HT1080 (cell line): ENCODE data around the gene PAIP2. TPM values are rescaled to one million over a fixed set of nuclear protein-coding genes. Genes with fewer than 3 reads are reported as not detected.

Experiments used
- DNase-seq: peaks from one replicate; pipeline ENCODE4 v3.0.0-alpha.2; 2015; ENCODE audit warnings: low read depth
- polyA plus RNA-seq, 2 experiments: library from polyadenylated mRNA; depleted of rRNA; stranded (reverse); fragments of >200 nt; gene quantifications; 2 replicates each; pipeline ENCODE4 v1.2.3, GENCODE V29; 2015
- total RNA-seq: library from RNA; depleted of rRNA; stranded (reverse); fragments of >200 nt; shearing (Covaris generic); gene quantifications from 2 replicates; pipeline ENCODE4 v1.2.3, GENCODE V29; 2014; rRNA removed

PAIP2 gene, protein sequence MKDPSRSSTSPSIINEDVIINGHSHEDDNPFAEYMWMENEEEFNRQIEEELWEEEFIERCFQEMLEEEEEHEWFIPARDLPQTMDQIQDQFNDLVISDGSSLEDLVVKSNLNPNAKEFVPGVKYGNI
- 56.4 and 86.9 TPM in 2 replicates for total RNA-seq
- polyA plus RNA-seq (2015; cell fraction: cytosol; rRNA removed), result 116 and 120 TPM in 2 replicates
- polyA plus RNA-seq (2015; cell fraction: nucleus; rRNA removed), result 47.2 and 47.3 TPM in 2 replicates

DNA sequence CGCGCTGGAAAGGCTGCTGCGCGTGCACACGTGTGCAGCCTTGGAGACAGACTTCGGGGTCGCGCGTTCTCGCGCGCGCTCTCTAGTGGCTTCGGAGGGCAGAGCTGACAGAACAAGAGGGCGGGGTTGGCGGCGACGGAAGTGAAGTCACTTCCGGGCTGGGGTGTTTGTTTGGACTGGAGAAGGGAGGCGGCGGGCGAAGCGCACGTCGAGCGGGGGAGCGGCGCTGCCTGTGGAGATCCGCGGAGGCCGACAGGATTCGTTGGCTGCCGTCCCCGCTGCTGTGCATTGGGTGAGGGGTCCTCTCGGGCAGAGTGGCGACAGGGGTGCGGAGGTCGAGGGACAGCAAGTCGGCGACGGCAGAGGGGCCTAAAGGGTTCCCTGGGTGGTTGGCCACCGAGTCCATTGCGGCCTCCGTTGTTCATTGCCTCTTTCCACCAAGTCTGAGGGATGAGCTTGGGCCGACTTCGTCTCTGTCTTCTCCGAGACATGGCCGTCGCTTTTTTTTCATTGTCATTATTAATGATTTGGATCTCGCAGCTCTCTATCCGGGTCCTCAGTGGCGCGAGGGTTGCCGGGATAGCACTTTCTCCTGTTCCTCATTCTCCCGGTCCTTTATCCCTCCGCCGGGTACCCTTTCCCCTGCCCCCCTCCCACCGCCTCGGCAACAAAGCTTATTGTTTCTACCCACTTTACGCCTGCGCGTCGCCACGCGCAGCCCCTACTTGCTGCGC, at the start of gene PAIP2:
PAIP2 (plus strand) TSS at position 166 of the 734 bp plus-strand sequence. CDS start 21,931 bp downstream, outside the sequence.
- DNase-seq, result peak; percentile 99

GRCh38 chr5:139293202-139293506, 48.5 kb upstream of the PAIP2 start:
- no peak for DNase-seq

DNA sequence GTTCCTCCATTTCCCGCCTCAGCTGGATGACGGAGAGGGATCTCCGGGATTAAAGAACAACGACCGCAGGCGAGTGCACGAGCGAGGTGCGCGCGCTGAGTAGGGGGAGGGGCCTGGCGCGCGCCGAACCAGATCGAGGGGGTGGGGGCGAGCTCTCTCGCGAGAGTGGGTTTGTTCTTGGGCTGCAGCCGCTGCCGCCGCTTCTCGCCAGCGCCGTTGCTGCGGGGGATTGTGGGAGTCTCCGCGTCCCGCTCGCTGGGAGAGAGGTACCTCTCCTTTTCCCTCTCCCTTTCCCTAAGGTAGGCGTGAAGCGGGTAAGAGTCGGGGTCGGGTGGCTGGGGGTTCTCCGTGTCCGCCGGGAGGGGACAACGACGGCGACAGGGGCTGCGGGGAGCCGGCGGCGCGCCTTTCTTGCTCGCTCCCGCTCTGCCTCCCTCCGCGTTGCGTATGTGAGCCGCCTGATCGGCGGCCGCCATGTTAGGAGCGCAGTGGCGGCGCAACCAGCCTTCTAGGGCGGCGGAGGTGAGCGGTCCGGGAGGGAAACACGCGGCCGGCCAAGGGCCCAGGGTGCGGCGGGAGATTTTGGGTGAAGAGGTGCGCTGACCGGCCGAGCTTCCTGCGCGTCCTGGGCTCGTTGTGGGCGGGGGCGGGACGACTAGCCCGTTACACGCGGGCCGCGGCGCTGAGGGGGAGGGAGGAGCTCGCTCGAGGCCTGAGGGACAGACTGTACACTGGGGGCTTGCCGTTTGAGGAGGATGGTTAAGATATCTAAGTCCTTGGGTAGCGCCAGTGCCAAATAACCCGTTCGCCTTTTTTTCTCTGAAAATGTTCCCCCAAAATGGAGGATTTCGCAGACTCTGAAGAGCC, 47.9 kb upstream of the PAIP2 start, which contains the start of gene MATR3:
MATR3 (plus strand) TSS at position 234 of the 867 bp plus-strand sequence. CDS start 13,676 bp downstream, outside the sequence.
- DNase-seq, result peak; percentile 94

- DNase-seq, result peak; percentile 81
These were observed 47.1 kb upstream of the PAIP2 start for GRCh38 chr5:139294374-139295165.

DNA sequence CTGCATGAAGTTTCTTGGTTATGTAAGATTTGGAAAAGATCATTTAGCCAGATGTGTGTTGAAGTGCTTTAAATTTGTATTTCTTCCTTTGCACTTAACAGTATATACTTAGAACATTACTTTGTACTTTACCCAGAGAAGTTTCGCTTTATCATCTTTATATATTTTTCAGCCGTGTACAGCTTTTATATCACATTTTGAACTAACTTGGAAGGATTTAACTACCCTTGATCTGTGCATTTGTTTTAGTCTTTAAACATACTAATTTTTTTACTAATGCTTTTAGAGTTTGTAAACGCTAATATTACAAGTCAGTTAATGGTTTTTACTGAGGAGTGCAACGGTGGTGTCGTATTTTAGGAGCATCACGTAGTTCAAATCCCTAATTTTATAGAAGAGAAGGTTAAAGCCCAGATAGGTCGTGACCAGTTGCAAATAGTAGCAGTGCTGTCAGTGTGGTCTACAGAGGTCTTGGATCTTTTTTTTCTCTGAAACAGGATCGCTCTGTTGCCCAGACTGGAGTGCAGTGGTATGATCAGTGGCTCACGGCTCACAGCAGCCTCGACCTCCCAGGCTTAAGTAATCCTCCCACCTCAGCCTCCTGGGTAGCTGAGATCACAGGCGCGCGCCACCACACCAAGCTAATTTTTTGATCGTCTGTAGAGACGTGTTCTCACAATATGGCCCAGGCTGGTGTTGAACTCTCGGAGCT, 46.2 kb upstream of the PAIP2 start:
- DNase-seq, result no peak

DNA sequence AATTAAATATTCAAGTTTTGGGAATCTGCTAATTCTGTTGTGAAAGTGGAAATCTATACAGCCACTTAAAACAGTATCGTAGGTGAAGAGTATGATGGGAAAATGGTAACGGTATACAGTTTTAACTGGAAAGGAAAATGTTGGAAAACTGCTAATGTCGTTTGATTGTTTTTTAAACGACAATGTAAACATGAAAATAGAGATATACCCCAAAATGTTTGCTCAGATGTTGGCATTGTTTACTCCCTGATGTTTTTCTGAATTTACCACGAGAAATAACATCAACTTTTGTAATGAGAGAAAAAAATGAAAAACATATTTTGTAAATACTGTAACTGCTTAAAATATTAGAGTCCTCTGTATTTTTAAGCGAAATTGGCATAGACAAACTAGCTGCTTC, 45.5 kb upstream of the PAIP2 start:
- DNase-seq, result no peak

DNA sequence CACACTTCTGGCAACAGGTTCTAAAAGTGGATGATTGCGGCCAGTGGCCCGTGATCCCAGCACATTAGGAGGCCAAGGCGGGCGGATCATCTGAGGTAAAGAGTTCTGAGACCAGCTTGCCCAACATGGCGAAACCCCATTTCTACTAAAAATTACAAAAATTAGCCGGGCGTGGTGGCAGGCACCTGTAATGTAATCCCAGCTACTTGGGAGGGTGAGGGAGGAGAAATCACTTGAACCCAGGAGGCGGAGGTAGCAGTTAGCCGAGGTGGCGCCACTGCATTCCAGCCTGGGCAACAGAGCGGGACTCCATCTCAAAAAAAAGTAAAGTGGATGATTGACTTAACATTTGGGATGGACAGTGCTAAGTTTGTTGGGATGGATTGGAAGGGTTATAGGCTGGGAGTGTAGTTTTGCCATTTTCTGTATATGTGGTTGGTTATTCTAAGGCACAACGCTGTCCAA, 44.8 kb upstream of the PAIP2 start:
- DNase-seq, result no peak

- DNase-seq, result no peak
These were observed 44.1 kb upstream of the PAIP2 start for GRCh38 chr5:139297439-139298133.

DNA sequence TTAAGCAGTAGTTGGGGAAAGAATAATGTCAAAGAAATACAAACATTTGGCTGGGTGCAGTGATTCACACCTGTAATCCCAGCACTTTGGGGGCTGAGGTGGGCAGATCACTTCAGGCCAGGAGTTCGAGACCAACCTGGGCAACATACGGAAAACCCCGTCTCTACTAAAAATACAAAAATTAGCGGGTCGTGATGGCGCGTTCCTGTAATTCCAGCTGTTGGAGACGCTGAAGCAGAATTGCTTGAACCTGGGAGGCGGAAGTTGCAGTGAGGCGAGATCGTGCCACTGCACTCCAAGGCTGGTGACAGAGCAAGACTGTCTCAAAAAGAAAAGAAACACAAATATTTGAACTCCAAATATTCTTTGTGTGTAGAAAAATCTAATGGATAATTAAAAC, 43.4 kb upstream of the PAIP2 start:
- no peak for DNase-seq

- DNase-seq, result no peak
These were observed 42.2 kb upstream of the PAIP2 start for GRCh38 chr5:139299486-139299885.

GRCh38 chr5:139301808-139302499, 39.7 kb upstream of the PAIP2 start:
- no peak for DNase-seq

GRCh38 chr5:139304391-139305324, 37.0 kb upstream of the PAIP2 start:
- no peak for DNase-seq

GRCh38 chr5:139306197-139306596, 35.5 kb upstream of the PAIP2 start:
- DNase-seq, result no peak

- no peak for DNase-seq
These were observed 34.9 kb upstream of the PAIP2 start for GRCh38 chr5:139306628-139307379.

DNA sequence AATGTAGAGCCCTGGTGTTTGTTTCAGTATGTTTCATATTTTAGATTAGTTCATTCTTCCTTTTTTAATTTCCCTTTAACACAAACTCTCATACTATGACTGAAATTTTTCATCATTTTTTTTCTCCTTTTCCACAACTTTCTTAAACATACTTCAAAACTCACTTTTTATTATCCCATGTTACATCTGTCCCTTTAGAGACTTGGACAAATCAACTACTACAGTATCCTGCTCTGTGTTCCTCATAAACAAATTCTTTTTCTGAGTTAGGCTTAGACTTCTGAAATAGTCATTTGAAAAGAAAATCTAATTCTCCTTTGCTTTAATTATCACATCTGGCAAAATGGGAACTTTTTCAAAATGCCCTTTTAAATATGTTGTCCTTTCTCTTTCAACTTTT, 32.9 kb upstream of the PAIP2 start:
- no peak for DNase-seq

DNA sequence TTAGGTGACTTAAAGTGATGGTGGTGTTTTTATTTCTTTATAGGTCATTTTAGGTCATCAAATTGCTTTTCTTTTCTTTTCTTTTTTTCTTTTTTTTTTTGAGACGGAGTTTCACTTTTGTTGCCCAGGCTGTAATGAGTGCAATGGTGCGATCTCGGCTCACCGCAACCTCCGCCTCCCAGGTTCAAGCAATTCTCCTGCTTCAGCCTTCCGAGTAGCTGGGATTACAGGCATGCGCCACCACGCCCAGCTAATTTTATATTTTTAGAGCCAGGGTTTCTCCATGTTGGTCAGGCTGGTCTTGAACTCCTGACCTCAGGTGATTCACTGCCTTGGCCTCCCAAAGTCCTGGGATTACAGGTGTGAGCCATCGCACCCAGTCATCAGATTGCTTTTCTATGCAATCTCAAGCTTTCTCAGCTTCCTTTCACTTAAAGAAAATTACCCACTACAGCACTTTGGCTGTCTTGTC, 30.9 kb upstream of the PAIP2 start:
- peak; percentile 79 for DNase-seq

DNA sequence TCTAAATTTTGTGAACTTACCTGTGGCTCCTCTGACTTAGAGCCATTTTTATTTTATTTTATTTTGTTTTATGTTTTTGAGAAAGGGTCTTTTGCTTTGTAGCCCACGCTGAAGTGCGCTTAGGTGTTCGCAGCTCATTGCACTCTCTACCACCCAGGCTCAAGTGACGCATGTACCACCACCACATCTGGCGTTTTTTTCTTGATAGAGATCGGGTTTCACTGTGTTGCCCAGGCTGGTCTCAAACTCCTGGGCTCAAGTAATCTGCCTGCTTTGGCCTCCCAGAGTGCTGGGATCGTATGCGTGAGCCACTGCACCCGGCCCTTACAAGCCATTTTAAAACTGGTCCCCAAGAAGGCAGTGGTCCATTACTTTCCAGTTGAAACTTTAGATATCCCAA, 29.6 kb upstream of the PAIP2 start:
- DNase-seq, result no peak
